Loucy (cell line): Measurements from ENCODE around the gene TRIM47.

Experiments used
- EZH2phosphoT487 ChIP-seq: fragments of 200-600 bp; IDR thresholded peaks from 2 replicates; pipeline ENCODE4 v1.6.1; 2018; ENCODE audit warnings: antibody characterized with exemption, mild to moderate bottlenecking, moderate library complexity, borderline replicate concordance
- TF ChIP-seq, protein P1 (sequence below): fragments of 200-600 bp; sonication (generic); conservative IDR thresholded peaks from 2 replicates; pipeline ENCODE4 v1.5.1; 2014; ENCODE audit warnings: mild to moderate bottlenecking, antibody characterized with exemption, low read length

DNA sequence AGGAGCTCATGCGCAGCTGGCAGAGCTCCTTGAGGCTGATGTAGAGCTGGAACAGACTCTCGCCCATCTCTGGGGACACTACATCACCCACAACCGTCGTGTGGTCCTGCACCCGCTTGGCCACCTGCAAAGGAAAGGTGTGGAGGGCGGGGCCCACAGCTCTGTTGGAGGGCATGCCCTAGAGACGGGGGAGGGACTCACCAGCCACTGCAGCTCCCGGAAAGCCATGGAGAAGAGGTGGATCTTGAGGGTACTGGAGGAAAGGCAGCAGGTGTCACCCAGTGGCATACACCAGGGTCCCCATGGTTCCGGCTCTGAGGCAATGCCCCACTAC lies 42.8 kb downstream of the TRIM47 start:
- TF ChIP-seq, protein P1, sequence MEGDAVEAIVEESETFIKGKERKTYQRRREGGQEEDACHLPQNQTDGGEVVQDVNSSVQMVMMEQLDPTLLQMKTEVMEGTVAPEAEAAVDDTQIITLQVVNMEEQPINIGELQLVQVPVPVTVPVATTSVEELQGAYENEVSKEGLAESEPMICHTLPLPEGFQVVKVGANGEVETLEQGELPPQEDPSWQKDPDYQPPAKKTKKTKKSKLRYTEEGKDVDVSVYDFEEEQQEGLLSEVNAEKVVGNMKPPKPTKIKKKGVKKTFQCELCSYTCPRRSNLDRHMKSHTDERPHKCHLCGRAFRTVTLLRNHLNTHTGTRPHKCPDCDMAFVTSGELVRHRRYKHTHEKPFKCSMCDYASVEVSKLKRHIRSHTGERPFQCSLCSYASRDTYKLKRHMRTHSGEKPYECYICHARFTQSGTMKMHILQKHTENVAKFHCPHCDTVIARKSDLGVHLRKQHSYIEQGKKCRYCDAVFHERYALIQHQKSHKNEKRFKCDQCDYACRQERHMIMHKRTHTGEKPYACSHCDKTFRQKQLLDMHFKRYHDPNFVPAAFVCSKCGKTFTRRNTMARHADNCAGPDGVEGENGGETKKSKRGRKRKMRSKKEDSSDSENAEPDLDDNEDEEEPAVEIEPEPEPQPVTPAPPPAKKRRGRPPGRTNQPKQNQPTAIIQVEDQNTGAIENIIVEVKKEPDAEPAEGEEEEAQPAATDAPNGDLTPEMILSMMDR, result no peak
- no peak for TF ChIP-seq EZH2phosphoT487
